ENCODE results near the gene IRF2BPL. TPM values are rescaled to one million over a fixed set of nuclear protein-coding genes. Genes with fewer than 3 reads are reported as not detected.
"Not testable (repeated sequence)": the region's sequence is repeated elsewhere in the genome, so short reads cannot be mapped to it uniquely, and the experiment has no call there.

Gene IRF2BPL
- total RNA-seq, 1 donor from 2014 or later = 32.8 TPM

- peaks cover 28% of the 10 kb centered on the region for H3K36me3 Mint-ChIP-seq (ENCODE audit: low read depth)
- DNase-seq = peak; percentile 72
- H3K27ac Mint-ChIP-seq = peak overlapping the region; percentile 81
- no peaks in the 10 kb centered on the region for H3K27me3 Mint-ChIP-seq
- H3K4me3 Mint-ChIP-seq = peak overlapping the region; percentile 74
- H3K9me3 Mint-ChIP-seq = no peaks in the 10 kb centered on the region
- intact Hi-C loops (cut with micrococcal nuclease) = no loop called here
- H3K4me1 Mint-ChIP-seq = peaks cover 35% of the 10 kb centered on the region
Observed at GRCh38 chr14:77022236-77022852, 6.2 kb downstream of the IRF2BPL start.

GRCh38 chr14:77021424-77021823 lies 7.1 kb downstream of the IRF2BPL start:
- H3K9me3 Mint-ChIP-seq; H3K4me3 Mint-ChIP-seq; DNase-seq; H3K27me3 Mint-ChIP-seq; intact Hi-C loops (cut with micrococcal nuclease): not testable (repeated sequence)
- Mint-ChIP-seq H3K36me3 (ENCODE audit: low read depth) (peaks cover 25% of the 10 kb centered on the region), H3K4me1 (peaks cover 35% of the 10 kb centered on the region), H3K27ac (peak overlapping the region; percentile 29)

GRCh38 chr14:77018785-77019184 lies 9.7 kb downstream of the IRF2BPL start:
- Mint-ChIP-seq H3K27ac (no peak overlapping the region), H3K9me3 (no peaks in the 10 kb centered on the region), H3K4me1 (peaks cover 25% of the 10 kb centered on the region), H3K36me3 (ENCODE audit: low read depth) (peaks cover 6% of the 10 kb centered on the region), H3K27me3 (no peaks in the 10 kb centered on the region), H3K4me3 (no peak overlapping the region)
- intact Hi-C loops (cut with micrococcal nuclease) = no loop called here
- DNase-seq = no peak

- Mint-ChIP-seq H3K4me3 (no peak overlapping the region), H3K4me1 (peaks cover 14% of the 10 kb centered on the region)
Observed at GRCh38 chr14:77017666-77018065, 10.8 kb downstream of the IRF2BPL start.

GRCh38 chr14:77014734-77015133 lies 13.8 kb downstream of the IRF2BPL start:
- intact Hi-C loops (cut with micrococcal nuclease) = no loop called here
- DNase-seq = no peak
- Mint-ChIP-seq H3K9me3 (no peaks in the 10 kb centered on the region), H3K4me3 (no peak overlapping the region), H3K4me1 (peaks cover 6% of the 10 kb centered on the region), H3K27me3 (no peaks in the 10 kb centered on the region), H3K27ac (no peak overlapping the region), H3K36me3 (ENCODE audit: low read depth) (no peaks in the 10 kb centered on the region)

More at GRCh38 chr14:77017666-77018065, 10.8 kb downstream of the IRF2BPL start:
- no peak for DNase-seq
- no peaks in the 10 kb centered on the region for H3K27me3 Mint-ChIP-seq
- H3K36me3 Mint-ChIP-seq (ENCODE audit: low read depth) = no peaks in the 10 kb centered on the region
- H3K27ac Mint-ChIP-seq = no peak overlapping the region
- no peaks in the 10 kb centered on the region for H3K9me3 Mint-ChIP-seq
- intact Hi-C loops (cut with micrococcal nuclease) = no loop called here

GRCh38 chr14:77014004-77014604 lies 14.4 kb downstream of the IRF2BPL start:
- H3K36me3 Mint-ChIP-seq (ENCODE audit: low read depth) = no peaks in the 10 kb centered on the region
- peaks cover 6% of the 10 kb centered on the region for H3K4me1 Mint-ChIP-seq
- no peak overlapping the region for H3K4me3 Mint-ChIP-seq
- no peaks in the 10 kb centered on the region for H3K27me3 Mint-ChIP-seq
- H3K9me3 Mint-ChIP-seq = no peaks in the 10 kb centered on the region
- intact Hi-C loops (cut with micrococcal nuclease) = no loop called here
- no peak overlapping the region for H3K27ac Mint-ChIP-seq
- DNase-seq = no peak

GRCh38 chr14:77012193-77012765 lies 16.2 kb downstream of the IRF2BPL start:
- DNase-seq = no peak
- Mint-ChIP-seq H3K9me3 (no peaks in the 10 kb centered on the region), H3K4me1 (peaks cover 6% of the 10 kb centered on the region), H3K36me3 (ENCODE audit: low read depth) (no peaks in the 10 kb centered on the region), H3K27ac (no peak overlapping the region), H3K4me3 (no peak overlapping the region), H3K27me3 (no peaks in the 10 kb centered on the region)
- intact Hi-C loops (cut with micrococcal nuclease) = no loop called here

GRCh38 chr14:77011245-77011644 lies 17.3 kb downstream of the IRF2BPL start:
- peaks cover 6% of the 10 kb centered on the region for H3K4me1 Mint-ChIP-seq
- no peaks in the 10 kb centered on the region for H3K36me3 Mint-ChIP-seq (ENCODE audit: low read depth)
- DNase-seq = no peak
- no peaks in the 10 kb centered on the region for H3K9me3 Mint-ChIP-seq
- no peak overlapping the region for H3K27ac Mint-ChIP-seq
- no peak overlapping the region for H3K4me3 Mint-ChIP-seq
- intact Hi-C loops (cut with micrococcal nuclease) = no loop called here
- no peaks in the 10 kb centered on the region for H3K27me3 Mint-ChIP-seq

- DNase-seq = no peak
- no peak overlapping the region for H3K27ac Mint-ChIP-seq
- no peak overlapping the region for H3K4me3 Mint-ChIP-seq
- H3K27me3 Mint-ChIP-seq = no peaks in the 10 kb centered on the region
- peaks cover 11% of the 10 kb centered on the region for H3K4me1 Mint-ChIP-seq
- no peaks in the 10 kb centered on the region for H3K9me3 Mint-ChIP-seq
- intact Hi-C loops (cut with micrococcal nuclease) = no loop called here
- H3K36me3 Mint-ChIP-seq (ENCODE audit: low read depth) = no peaks in the 10 kb centered on the region
Observed at GRCh38 chr14:77009014-77009413, 19.5 kb downstream of the IRF2BPL start.

- Mint-ChIP-seq H3K27me3 (no peaks in the 10 kb centered on the region), H3K4me1 (peaks cover 12% of the 10 kb centered on the region), H3K36me3 (ENCODE audit: low read depth) (no peaks in the 10 kb centered on the region), H3K4me3 (no peak overlapping the region), H3K9me3 (no peaks in the 10 kb centered on the region), H3K27ac (no peak overlapping the region)
- intact Hi-C loops (cut with micrococcal nuclease) = no loop called here
- no peak for DNase-seq
Observed at GRCh38 chr14:77008541-77008940, 20.0 kb downstream of the IRF2BPL start.

- Mint-ChIP-seq H3K27ac (no peak overlapping the region), H3K27me3 (no peaks in the 10 kb centered on the region)
- DNase-seq = no peak
Observed at GRCh38 chr14:77007975-77008421, 20.5 kb downstream of the IRF2BPL start.

GRCh38 chr14:77007183-77007974 lies 21.1 kb downstream of the IRF2BPL start:
- no peak overlapping the region for H3K27ac Mint-ChIP-seq
- no peak overlapping the region for H3K4me3 Mint-ChIP-seq
- no peaks in the 10 kb centered on the region for H3K36me3 Mint-ChIP-seq (ENCODE audit: low read depth)
- no peaks in the 10 kb centered on the region for H3K9me3 Mint-ChIP-seq
- no peaks in the 10 kb centered on the region for H3K27me3 Mint-ChIP-seq
- intact Hi-C loops (cut with micrococcal nuclease) = no loop called here
- H3K4me1 Mint-ChIP-seq = peaks cover 12% of the 10 kb centered on the region
- no peak for DNase-seq

More at GRCh38 chr14:77007975-77008421, 20.5 kb downstream of the IRF2BPL start:
- Mint-ChIP-seq H3K4me3 (no peak overlapping the region), H3K9me3 (no peaks in the 10 kb centered on the region), H3K4me1 (peaks cover 12% of the 10 kb centered on the region), H3K36me3 (ENCODE audit: low read depth) (no peaks in the 10 kb centered on the region)
- intact Hi-C loops (cut with micrococcal nuclease) = no loop called here

- H3K27me3 Mint-ChIP-seq = no peaks in the 10 kb centered on the region
- H3K27ac Mint-ChIP-seq = no peak overlapping the region
- no peaks in the 10 kb centered on the region for H3K9me3 Mint-ChIP-seq
- peaks cover 8% of the 10 kb centered on the region for H3K4me1 Mint-ChIP-seq
- H3K4me3 Mint-ChIP-seq = no peak overlapping the region
- DNase-seq = no peak
- intact Hi-C loops (cut with micrococcal nuclease) = no loop called here
- H3K36me3 Mint-ChIP-seq (ENCODE audit: low read depth) = no peaks in the 10 kb centered on the region
Observed at GRCh38 chr14:77006132-77006531, 22.4 kb downstream of the IRF2BPL start.

- H3K4me3 Mint-ChIP-seq = no peak overlapping the region
Observed at GRCh38 chr14:77005559-77005958, 22.9 kb downstream of the IRF2BPL start.

More at GRCh38 chr14:77005559-77005958, 22.9 kb downstream of the IRF2BPL start:
- H3K4me1 Mint-ChIP-seq = peaks cover 12% of the 10 kb centered on the region
- H3K36me3 Mint-ChIP-seq (ENCODE audit: low read depth) = no peaks in the 10 kb centered on the region
- no peaks in the 10 kb centered on the region for H3K27me3 Mint-ChIP-seq
- H3K9me3 Mint-ChIP-seq = no peaks in the 10 kb centered on the region
- intact Hi-C loops (cut with micrococcal nuclease) = no loop called here
- no peak for DNase-seq
- no peak overlapping the region for H3K27ac Mint-ChIP-seq
